NB4 (cell line): ENCODE data around the gene DHRS12.

Experiments
- POLR2A ChIP-seq: IDR thresholded peaks from 2 replicates; pipeline ENCODE4 v1.6.1; 2011; ENCODE audit warnings: mild to moderate bottlenecking; ENCODE audit not compliant: insufficient read length; ENCODE audit errors: extremely low read depth
- TF ChIP-seq, protein P1 (sequence below): IDR thresholded peaks from one replicate; pipeline ENCODE4 v1.5.1; 2012; ENCODE audit warnings: low read depth, low read length
- TF ChIP-seq, protein P2 (sequence below): IDR thresholded peaks from 2 replicates; pipeline ENCODE4 v1.6.1; 2011; ENCODE audit warnings: low read depth, low read length

DNA sequence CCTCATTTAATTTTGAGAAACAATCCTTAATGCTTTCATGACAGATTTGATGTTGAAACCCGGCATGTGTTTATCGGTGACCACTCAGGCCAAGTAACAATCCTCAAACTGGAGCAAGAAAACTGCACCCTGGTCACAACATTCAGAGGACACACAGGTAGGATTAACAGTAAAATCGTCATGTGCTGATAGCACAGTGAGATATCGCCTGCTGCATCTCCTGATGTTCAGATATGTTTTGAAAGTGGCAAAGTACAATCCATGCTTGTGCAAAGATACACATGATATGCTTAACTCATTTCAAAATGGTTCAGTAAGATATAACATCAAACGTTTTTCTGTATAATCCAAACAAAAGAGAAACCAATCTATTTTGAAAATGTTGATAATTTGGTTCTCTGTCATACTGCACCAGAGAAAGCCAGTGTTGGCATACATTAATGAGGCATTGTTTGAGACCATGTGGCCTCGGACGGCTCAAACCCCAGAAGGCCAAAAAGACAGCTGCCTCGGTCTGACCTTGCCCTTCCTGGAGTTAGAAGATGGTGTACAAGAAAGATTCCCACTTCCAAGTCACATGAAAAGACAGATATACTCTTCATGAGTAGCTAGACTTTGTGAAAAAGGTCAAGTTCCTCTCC lies 76.2 kb downstream of the DHRS12 start:
- TF ChIP-seq, protein P1, sequence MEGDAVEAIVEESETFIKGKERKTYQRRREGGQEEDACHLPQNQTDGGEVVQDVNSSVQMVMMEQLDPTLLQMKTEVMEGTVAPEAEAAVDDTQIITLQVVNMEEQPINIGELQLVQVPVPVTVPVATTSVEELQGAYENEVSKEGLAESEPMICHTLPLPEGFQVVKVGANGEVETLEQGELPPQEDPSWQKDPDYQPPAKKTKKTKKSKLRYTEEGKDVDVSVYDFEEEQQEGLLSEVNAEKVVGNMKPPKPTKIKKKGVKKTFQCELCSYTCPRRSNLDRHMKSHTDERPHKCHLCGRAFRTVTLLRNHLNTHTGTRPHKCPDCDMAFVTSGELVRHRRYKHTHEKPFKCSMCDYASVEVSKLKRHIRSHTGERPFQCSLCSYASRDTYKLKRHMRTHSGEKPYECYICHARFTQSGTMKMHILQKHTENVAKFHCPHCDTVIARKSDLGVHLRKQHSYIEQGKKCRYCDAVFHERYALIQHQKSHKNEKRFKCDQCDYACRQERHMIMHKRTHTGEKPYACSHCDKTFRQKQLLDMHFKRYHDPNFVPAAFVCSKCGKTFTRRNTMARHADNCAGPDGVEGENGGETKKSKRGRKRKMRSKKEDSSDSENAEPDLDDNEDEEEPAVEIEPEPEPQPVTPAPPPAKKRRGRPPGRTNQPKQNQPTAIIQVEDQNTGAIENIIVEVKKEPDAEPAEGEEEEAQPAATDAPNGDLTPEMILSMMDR = no peak
- TF ChIP-seq POLR2A = no peak
- TF ChIP-seq, protein P2, sequence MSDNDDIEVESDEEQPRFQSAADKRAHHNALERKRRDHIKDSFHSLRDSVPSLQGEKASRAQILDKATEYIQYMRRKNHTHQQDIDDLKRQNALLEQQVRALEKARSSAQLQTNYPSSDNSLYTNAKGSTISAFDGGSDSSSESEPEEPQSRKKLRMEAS = peak; percentile 64
